IPS DF 4.7 (cell line): ENCODE data around the gene CDH4.

ENCODE experiments used
- DNase-seq: peaks from one replicate; pipeline ENCODE4 v3.0.0-alpha.2; 2013; ENCODE audit warnings: low spot score; ENCODE audit errors: extremely low read depth

The CDH4 gene

GRCh38 chr20:61869750-61870507, 617.9 kb downstream of the CDH4 start:
- DNase-seq, result no peak

- DNase-seq, result no peak
These were observed 619.1 kb downstream of the CDH4 start for GRCh38 chr20:61871160-61871559.

DNA sequence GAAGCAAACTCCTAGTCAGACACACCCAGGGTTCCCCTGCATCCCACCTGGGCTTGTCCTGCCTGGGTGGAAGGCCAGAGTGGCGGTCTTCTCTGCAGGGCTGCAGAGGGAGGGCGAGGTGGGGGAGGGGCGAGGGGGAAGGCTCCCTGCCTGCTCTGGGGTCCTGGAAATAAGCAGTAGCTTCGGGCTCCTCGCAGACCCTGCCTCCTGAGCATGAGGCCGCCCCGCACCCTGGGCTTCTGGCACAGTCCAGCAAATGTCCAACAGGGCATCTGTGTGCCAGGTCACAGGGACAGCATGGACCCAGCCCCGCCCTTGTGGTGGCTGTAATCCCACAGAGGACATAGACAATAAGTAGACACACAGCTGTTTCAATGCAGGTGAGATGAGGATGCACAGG, 619.9 kb downstream of the CDH4 start:
- DNase-seq, result no peak

- DNase-seq, result no peak
These were observed 620.4 kb downstream of the CDH4 start for GRCh38 chr20:61872371-61872900.

GRCh38 chr20:61873651-61874420, 621.8 kb downstream of the CDH4 start:
- no peak for DNase-seq

DNA sequence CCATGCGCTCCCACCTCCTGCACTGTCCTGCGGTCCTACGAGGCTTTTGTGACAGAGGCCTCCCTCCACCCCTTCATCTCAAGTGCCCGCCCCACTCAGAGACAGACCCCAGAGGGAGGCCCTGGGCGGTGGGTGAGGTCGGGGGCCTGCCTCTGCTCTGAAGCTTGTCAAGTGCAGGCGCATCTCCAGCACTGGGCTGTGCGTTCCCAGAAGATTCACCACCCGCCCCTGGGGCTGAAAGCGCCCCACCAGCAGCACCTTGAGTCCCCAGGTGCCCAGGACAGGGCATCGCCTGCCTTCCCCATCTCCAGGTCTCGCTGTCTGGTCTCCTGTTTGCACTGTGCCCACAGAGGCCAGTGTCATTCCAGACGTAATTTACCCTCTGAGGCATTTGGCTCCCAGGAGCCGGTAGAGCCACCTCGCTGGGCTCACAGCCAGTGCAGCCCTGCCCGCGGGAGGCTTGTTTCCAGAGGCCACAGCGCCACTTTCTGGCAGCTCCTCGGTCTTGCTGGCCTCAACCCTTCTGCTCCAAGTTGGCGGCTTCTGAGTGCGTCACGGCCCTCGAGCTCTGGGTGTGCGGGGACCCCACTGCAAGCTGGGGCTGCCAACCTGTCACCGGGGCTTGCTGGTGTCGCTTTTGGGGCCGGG, 622.5 kb downstream of the CDH4 start:
- DNase-seq, result no peak

- DNase-seq, result no peak
These were observed 623.3 kb downstream of the CDH4 start for GRCh38 chr20:61875221-61875885.

- DNase-seq, result no peak
These were observed 623.9 kb downstream of the CDH4 start for GRCh38 chr20:61875996-61876395.

DNA sequence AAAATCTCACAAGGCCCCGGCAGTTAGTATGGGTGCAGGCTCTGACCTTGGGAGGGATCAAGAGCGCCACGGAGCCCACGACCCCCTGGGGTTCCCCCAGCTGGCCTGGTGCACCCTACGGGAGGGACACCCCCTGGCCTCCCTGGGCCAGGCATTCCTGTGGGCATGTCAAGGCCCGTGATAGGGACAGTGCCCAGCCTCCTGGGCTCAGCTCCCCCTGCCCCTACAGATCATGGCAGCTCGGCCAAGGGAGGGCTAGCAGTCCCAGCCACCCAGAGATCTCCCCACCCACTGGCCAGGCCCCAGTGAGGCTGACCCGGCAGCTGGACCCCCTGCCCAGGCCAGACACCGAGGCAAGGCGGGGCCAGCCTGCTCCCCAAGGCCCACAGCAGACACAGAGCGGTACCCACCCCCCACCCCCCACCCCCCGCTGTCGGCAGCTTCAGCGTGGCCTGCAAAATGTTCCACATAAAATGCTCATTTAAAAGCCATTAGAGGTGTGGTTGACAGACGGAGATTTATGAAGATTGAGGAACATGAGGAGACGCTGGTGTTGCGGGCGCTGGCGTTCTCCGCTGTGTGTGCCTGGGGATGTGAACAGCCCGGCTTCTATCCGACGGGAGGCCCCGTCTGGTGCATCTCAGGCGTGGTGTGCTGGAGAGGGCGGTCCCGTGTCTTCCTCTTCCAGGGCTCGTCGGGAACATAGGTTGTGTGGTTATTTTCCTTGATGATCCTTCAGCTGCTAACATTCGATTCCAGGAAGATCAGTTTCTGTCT, 625.1 kb downstream of the CDH4 start:
- DNase-seq, result no peak

GRCh38 chr20:61877776-61878477, 625.9 kb downstream of the CDH4 start:
- no peak for DNase-seq

- DNase-seq, result no peak
These were observed 626.6 kb downstream of the CDH4 start for GRCh38 chr20:61878478-61879302.

- no peak for DNase-seq
These were observed 627.2 kb downstream of the CDH4 start for GRCh38 chr20:61879303-61879620.

DNA sequence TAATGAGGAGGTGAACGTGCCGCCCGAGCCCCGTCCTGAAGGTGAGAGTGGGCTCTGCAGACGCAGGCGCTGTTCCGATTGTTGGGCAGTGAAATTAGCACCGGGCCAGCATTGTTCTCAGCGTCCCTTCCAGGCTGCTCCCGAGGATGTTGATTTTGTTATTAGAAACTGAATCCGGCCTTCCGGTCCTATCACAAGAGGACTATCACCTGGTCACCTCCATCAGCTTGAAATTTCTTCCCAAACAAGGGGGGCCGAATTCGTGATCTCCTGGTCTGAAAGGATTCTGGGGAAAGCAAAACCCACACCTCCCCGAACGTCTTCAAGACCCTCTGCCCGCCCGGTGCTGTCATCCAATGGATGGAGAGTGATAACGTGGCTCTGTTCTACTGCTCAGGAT, 627.6 kb downstream of the CDH4 start:
- no peak for DNase-seq

- no peak for DNase-seq
These were observed 628.6 kb downstream of the CDH4 start for GRCh38 chr20:61880706-61881105.

- no peak for DNase-seq
These were observed 629.4 kb downstream of the CDH4 start for GRCh38 chr20:61881416-61881815.

DNA sequence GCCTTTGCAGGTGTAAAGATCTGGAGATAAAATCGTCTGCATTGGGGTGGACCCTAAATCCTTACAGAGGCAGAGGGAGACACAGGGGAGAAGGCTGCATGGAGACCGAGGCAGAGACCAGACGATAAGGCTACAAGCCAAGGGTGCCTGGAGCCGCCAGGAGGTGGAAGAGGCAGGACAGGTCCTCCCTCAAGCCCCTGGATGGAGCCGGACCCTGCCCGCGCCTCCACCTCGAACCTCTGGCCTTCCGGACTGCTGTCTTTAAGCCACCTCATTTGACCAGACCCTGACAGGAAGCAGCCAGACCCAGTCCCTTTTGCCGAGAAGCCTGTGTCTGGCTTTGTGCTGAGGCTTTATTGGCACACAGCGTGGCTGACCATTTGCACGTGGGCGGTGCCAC, 629.8 kb downstream of the CDH4 start:
- no peak for DNase-seq

DNA sequence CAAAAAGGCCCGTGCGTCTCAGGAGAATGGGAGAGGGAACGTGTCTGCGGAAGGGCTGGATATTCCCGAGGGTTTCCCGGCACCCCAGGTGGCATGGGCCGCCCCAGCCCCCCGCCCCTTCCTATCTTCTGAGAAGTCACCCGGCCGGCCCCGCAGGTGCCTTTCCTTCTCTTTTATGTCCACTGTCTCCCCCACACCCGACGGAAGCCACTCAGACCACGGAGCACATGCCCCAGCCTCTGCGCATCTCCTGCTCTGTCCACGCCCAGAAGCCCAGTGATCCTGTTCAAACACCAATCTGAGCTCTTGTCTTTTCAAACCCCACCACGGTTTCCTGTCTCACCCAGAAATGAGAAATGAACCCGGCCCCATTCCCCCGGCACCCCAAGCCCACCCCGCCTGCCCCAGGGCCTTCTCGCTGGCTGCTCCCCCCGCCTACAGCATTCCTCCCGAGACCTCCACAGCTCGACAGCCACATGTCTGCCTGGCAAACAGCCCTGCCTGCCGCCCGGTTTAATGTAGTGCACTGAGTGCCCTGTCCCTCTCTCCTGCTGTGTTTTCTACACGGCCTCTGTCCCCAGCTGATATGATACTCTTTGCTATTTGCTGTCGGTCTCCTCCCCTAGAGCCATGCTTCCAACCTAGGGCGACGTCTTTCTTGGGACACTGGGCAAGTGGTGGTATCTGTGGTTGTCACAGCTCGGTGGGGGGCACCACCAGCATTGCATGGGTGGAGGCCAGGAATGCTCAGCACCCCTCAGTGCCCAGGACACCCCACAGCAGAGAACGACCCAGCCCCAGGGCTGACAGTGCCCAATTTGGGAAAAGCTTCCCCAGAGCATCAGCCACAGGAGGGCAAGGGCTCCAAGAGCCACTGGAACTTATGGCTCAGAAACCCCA, 630.9 kb downstream of the CDH4 start:
- no peak for DNase-seq

DNA sequence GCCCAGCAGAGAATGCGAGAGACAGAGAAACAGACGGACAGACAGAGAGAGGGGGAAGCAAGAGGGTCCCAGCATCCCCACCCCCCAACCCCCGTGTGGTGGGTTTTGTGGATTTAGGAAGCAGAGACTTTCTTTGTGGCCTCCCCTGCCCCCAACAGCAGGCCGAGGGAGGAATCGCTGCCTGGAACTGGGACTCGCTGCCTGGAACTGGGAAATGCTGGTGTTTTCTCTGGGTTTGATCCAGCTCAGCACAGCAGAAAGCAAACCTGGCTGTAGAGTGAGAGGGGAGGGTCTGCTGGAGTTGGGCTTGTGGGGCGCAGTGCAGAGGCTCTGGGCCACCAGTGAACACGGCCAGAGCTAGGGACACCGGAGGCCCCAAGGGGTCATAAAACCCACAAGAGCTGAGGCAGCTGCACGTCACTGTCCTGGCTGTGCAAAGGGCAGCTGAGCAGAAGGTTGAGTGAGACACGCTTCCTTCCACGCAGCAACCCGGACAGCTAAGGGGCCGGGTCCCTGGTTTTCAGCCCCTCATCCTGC, 631.9 kb downstream of the CDH4 start:
- no peak for DNase-seq
